ENCODE data around the gene LMF2.

Gene LMF2

DNA sequence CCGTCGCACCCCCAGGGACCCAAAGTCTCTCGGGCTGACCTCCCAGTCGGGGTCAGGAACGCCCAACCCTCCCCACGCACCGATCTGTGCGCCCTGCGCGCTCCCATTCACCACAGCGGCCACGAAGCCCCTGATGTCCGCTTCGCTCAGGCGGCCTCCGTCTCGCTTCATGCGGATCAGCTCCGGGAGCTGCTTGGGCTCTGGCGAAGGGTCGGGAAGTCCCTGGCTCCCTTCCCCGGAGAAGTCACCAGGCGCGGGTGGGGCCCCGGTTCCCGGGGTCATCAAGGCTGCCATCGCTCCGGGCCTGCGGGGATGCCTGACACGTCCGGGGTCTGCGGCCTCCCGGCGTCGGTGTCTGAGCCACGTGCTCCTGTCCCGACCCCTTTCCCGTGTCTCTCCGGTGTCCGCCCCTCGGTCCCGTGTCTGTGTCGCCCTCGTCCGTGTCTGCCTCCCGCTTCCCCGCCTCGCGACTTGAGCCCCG, 22.0 kb upstream of the LMF2 start:
- peak overlapping the region; percentile 49 for H3K4me3 ChIP-seq (ENCODE audit: low read length)
- no peak for TF ChIP-seq CTCF (IDR thresholded peaks at IDR 0.05; ENCODE audit: insufficient read depth, low read depth, low read length, missing control alignments)
- DNase-seq (ENCODE audit: low read depth) = no peak

DNA sequence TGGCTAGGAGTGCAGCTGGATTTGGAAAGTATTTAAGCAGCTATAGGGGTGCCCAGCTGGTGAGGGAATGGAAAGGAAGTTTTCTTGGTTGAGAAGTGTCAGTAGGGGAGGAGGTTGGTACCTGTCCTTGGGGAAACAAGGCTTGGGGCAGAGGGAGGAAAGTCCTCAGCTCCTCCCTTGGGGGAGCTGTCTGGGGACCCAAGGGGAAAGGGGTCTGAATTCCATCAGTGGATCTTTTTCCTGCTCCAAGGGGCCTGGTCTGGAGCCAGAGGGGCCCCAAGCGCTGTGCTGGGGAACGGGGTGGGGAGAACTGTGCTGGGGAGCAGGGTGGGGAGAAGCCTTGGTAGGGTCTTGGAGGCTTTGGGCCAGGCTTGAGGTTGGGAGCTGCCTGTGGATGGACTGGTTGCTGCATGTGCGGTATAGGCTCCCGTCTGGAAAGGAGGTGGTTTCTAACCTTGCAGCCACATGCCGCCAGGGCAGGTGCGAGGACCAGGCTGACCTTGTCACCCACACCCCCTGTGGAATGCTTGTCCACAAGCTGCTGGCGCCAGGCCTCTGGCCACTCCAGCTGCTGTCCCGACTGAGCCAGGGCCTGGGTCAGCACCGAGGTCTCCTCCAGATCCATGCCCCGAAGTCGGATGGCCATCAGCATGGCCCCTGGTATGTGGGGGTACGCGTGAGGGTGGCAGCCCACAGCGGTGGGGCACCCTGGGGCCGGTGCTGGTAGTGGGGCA, 21.3 kb upstream of the LMF2 start:
- peak overlapping the region; percentile 49 for H3K4me3 ChIP-seq (ENCODE audit: low read length)
- TF ChIP-seq CTCF (IDR thresholded peaks at IDR 0.05; ENCODE audit: insufficient read depth, low read depth, low read length, missing control alignments) = no peak
- no peak for DNase-seq (ENCODE audit: low read depth)

DNA sequence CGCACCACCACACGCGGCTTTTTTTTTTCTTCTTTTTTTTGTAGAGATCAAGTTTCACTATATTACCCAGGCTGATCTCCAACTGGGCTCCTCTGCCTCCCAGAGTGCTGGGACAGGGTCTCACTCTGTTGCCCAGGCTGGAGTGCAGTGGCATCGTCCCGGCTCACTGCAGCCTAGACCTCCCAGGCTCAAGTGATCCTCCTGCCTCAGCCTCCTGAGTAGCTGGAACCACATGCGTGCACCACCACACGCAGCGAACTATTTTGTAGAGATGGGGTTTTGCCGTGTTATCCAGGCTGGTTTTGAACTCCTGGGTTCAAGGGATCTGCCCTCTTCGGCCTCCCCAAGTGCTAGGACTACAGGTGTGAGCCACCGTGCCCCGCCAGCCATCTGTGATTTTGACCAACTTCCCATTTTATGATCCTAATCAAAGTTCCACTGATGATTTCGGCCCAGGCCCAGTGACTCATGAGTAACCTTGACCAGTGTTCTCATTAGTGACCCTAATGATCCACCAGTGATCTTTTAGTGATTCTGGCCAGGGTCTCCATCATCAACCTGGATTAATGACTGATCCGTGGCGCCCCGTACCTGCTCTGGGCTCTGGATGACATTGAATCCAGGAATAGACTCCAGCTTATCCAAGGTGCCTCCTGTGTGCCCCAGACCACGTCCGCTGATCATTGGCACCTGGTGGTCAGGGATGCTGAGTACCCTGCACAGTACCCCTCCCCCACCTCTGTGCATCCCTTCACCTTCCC, 20.6 kb upstream of the LMF2 start:
- no peak for TF ChIP-seq CTCF (IDR thresholded peaks at IDR 0.05; ENCODE audit: insufficient read depth, low read depth, low read length, missing control alignments)
- DNase-seq (ENCODE audit: low read depth) = no peak
- H3K4me3 ChIP-seq (ENCODE audit: low read length) = no peak overlapping the region

DNA sequence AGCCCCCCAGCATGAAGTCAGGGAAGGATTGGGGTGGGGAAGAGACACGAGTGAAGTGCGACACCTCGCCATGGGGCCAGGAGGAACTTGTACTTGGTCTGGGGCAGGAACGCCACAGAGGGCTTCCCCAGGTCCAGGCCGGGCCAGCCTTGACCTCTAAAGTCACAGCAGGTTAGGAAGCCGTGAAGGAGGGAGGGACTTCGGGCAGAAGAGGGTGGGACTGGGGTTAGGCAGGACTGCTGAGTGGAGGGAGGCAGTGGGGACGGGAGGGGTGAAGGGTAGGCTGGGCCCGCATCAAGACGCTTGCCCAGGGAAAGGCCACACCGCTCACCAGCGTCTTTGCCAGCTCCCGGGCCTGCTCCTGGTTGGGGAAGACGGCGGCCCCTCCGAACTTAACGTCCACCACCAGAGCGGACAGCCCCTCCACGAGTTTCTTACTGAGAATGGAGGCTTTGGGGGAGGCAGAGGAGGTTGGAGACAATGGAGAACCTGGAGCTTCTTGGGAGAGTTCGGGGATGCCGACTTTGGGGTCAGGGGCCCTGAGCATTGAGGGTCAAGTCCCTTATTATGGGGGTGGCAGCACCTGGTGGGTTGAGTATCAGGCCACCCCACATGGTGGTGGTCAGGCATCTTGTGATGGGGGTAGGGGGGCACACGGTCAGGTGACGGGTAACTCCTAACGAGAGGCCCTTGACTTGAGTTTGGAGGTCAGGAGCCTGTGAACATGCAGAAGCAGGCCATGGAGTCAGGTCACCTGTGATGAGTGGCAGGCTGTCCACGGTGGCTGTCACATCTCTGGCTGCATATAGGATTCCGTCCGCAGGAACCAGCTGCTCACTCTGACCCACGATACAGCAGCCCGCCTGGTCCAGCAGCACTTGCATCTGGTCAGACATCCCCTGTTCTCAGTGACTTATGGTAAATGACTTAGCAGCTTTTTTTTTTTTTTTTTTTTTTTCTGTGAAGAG, 19.6 kb upstream of the LMF2 start:
- peak overlapping the region; percentile 82 for H3K4me3 ChIP-seq (ENCODE audit: low read length)
- peak; percentile 55 for DNase-seq (ENCODE audit: low read depth)
- TF ChIP-seq CTCF (IDR thresholded peaks at IDR 0.05; ENCODE audit: insufficient read depth, low read depth, low read length, missing control alignments) = no peak

- DNase-seq (ENCODE audit: low read depth) = peak; percentile 78
- TF ChIP-seq CTCF (IDR thresholded peaks at IDR 0.05; ENCODE audit: insufficient read depth, low read depth, low read length, missing control alignments) = peak; percentile 17
- peak overlapping the region; percentile 82 for H3K4me3 ChIP-seq (ENCODE audit: low read length)
Measured at GRCh38 chr22:50526108-50526833, 18.8 kb upstream of the LMF2 start.

GRCh38 chr22:50525858-50526107, 18.3 kb upstream of the LMF2 start:
- TF ChIP-seq CTCF (IDR thresholded peaks at IDR 0.05; ENCODE audit: insufficient read depth, low read depth, low read length, missing control alignments) = no peak
- peak overlapping the region; percentile 82 for H3K4me3 ChIP-seq (ENCODE audit: low read length)

More at GRCh38 chr22:50525858-50526107, 18.3 kb upstream of the LMF2 start:
- no peak for DNase-seq (ENCODE audit: low read depth)
